DMS114 treated with DMSO at 0.1 percent for 48 hours (cell line): ENCODE results near the gene NFIB.

Experiments used
- DNase-seq: peaks from one replicate; lab custom pipeline; 2025; ENCODE audit not compliant: unreplicated experiment; lab: John Stamatoyannopoulos, UW

NFIB gene

GRCh38 chr9:14321517-14322130, 7.7 kb upstream of the NFIB start:
- DNase-seq, result no peak

DNA sequence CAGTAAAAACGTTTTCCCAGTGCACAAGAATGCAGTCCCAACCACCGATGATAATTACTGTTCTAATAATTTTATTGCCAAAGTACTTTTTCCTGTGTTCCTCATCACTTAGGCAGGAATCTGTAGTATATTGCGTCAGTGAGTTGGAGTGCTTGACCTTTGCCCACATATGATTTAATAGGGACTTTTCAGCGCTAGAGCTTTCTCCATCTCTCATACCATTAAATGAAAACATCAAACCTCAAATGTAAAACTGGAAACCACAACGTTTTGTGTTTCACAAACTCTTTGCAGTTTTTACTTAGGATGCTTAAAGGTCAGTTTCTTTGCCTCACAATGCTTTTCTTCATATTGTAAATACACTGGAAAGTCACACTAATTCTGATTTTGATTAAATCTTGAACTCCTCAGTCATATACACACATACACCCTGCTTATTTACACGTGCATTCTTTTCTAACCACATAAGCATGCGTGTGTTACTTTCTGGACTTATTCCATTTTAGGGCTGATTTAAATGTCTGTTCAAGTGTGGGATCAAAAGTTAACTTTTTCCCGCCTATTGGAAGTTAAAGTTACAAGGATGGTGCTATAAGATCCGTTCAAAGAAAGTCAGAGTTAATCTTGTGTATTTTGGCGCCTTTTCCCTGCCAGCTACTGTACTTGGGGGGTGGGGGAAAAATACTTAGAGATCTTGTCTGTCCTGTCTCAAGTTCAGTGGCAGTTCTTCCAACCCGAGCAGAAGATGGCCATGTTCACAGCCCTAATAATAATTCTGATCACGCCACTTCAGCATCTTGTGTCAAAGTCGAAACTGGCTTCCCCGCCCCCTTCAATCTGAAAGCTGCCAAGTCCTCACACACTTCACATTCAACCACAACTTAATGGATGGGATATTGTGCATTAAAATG, 6.6 kb upstream of the NFIB start:
- no peak for DNase-seq

GRCh38 chr9:14318934-14319580, 5.1 kb upstream of the NFIB start:
- DNase-seq, result no peak

DNA sequence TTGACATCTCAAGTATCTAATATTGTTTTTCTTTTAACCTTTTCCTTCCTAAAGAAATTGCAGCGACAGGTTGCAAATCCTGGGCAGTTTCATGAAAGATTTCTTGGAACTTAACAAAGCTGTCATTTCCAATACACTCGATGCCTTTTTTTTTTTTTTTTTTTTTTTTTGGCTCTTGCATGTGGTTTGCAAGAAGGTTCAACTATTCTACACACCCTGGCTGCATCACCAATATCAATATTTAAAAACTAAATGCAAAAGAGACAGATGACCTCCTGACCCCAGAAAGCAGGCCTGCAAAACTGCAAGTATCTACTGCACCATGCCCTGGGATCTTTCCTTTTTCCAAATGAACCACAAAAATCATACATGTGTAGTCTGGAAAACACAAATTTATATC, 4.4 kb upstream of the NFIB start:
- no peak for DNase-seq

DNA sequence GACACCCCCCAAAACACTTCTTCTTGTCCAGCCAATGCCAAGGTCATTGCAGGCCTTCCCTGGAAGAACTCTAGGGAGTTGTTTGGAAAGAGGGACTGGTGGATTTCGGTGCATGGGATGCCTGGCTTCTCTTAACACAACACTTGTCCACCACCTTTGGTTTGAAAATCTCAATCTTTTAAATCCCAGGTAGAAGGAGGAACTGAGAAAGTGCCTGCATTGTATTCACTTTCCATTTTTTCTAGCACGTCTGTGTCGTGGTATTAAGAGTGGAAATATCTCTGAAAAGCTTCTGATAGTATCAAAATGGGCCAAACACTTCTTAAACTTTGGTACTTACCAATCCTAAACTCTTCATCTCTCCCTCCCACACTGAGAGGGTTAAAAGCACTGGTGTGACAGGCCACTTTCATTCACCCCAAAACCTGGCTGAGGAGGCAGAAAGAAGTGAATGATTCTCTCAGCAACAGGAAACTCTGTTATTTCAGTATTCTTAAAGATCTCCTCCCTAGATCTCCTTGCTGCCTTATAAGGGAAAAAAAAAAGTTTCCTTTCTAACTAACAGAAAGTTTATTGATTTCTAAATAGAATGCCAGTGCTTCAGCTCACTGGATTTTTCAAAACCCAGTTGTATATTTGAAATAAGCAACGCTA, 3.9 kb upstream of the NFIB start:
- no peak for DNase-seq

GRCh38 chr9:14316602-14317300, 2.8 kb upstream of the NFIB start:
- DNase-seq, result no peak

GRCh38 chr9:14315875-14316601, 2.1 kb upstream of the NFIB start:
- DNase-seq, result no peak

GRCh38 chr9:14314929-14315874, 1.3 kb upstream of the NFIB start:
- DNase-seq, result no peak

DNA sequence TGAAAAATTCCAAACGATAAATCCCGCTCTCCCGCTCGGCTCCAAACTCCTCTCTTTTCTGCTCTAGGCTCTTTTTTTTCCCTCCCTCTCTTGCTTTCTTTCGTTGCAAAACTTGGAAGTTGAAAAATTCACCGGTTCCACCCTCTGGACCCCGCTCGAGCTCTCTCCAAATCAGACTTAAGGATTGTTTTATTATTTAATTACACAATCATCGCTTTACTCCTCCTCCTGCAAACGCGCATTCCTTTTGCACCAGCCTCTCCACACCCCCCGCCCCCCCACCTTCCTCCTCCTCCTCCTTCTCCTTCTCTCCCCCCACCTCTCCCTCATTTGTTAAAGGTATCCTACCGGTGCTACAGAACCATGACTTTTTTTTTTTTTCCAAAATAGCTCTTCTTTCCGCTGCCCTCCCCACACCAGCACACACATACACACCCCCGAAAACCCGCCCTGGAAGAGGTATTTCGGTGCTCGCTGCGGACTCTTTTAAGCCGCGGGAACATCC, 535 bp upstream of the NFIB start:
- peak; percentile 26 for DNase-seq

GRCh38 chr9:14313378-14313940, 482 bp downstream of the NFIB start:
- no peak for DNase-seq

DNA sequence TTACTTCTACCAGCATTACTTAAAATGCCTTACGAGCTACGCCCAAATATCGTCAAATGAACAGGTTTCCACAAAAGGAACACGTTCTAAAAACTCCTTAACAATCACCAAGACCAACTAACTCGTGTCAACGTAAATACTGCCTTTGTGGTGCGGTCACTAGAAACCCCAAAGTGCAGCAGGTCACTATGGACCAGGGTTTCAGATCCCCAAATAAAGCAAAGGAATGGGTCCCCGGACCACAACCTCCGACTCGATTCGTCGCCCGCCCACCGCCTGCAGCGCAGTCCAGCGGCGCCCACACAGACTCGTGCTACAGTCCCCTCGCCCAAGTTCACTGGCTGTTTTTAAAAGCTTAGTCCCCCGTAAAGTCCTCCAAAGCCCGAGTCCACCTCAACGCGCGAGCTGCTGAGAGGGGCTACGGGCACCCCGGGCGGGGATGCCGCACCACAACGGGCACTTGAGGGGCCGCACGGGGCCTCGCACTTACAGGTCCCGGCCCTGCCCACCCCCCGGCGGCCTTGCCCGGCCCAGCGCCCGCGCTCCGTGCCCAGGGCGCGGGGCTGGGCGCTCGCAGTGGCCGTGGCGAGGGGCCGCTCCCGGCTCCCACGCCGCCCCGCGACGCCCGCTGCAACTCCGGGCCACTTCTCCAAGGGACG, 1.1 kb downstream of the NFIB start:
- DNase-seq, result no peak

GRCh38 chr9:14311956-14312685, 1.8 kb downstream of the NFIB start:
- DNase-seq, result no peak

DNA sequence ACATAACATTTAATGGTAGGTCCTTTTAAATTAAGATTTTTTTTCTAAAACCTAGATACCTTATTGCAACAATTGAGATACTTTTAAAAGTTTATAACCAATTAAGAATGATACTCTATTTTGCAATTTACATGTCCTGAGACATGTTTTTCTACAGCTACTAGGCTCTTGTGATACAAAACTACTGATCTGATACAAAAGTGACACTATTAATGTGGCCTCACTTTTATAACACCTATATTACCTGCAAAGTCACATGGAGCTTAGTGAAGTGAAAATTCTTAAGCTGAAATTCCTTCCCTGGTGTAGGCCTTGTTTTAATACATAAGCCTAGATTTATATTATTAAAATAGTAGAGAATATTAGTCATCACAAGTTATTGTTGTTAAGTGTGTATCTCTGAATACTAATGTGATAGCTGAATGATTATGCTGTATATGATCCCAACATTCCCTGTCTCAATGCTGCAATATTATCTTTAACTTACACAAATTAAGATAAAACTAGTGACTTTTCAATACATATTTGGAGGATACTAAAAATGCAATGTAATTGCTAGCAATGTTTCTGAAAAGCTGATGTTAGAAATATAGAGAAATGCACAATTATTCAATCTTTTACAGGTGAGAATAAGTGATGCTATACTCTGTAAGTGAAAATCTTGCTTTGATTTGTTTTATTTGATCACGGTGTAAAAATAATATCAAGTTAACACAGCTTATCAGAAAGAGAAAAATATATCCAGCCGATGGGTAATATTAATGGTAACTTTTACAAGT, 2.6 kb downstream of the NFIB start:
- DNase-seq, result no peak

- DNase-seq, result no peak
These were observed 3.6 kb downstream of the NFIB start for GRCh38 chr9:14310311-14310710.

GRCh38 chr9:14309403-14309802, 4.5 kb downstream of the NFIB start:
- no peak for DNase-seq

DNA sequence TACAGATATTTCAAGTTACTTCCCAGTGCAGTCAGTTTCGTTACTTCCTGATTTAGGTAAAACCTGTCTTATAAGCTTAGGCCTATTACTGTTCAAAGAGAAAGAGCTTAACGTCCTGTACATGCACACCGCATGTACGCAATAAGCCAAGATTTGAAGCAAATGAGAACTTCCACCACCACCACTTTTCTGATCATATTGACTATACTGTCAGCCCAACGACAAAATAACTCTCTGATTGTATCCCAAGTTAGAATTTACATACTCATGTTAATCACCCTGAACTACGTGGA, 5.1 kb downstream of the NFIB start:
- no peak for DNase-seq
